Body of pancreas (tissue), 4 donors: ENCODE data around the gene FCN3. TPM values are rescaled to one million over a fixed set of nuclear protein-coding genes. Genes with fewer than 3 reads are reported as not detected.

ENCODE experiments used
- ATAC-seq: fragments of 150-250 bp; one replicate; pipeline ENCODE4 v1.9.1; 2016
- DNase-seq, 4 donors: peaks; one replicate each; pipeline ENCODE4 v3.0.0-alpha.2; 2019
- H3K27ac ChIP-seq, 4 donors: fragments of 200-600 bp; sonication (generic); 1 replicate in 3 of 4; 2 replicates in 1 of 4; pipeline versions ENCODE4 v1.5.1 to v1.6.1; 2016 to 2019; ENCODE audit warnings: mild to moderate bottlenecking in 1 of 4, mixed read lengths in 1 of 4, moderate library complexity in 1 of 4
- H3K27me3 ChIP-seq, 2 donors: fragments of 200-600 bp; sonication (generic); one replicate each; pipeline ENCODE4 v1.6.0; 2016; ENCODE audit warnings: mild to moderate bottlenecking in 1 of 2
- H3K36me3 ChIP-seq, 2 donors: fragments of 200-600 bp; sonication (generic); replicated peaks in 1 of 2; 2 replicates each; pipeline ENCODE4 v1.5.1; 2016; ENCODE audit warnings: low read depth in 2 of 2; ENCODE audit not compliant: insufficient read depth in 1 of 2
- H3K4me1 ChIP-seq: fragments of 200-600 bp; sonication (generic); one replicate; pipeline ENCODE4 v1.6.0; 2016
- H3K4me3 ChIP-seq, 2 donors: fragments of 200-600 bp; sonication (generic); 1 replicate in 1 of 2; 2 replicates in 1 of 2; pipeline ENCODE4 v1.5.1; 2016 to 2019
- H3K9me3 ChIP-seq, 3 donors: fragments of 200-600 bp; sonication (generic); 1 replicate in 2 of 3; 2 replicates in 1 of 3; pipeline ENCODE4 v1.5.1; 2016
- POLR2A ChIP-seq, 3 donors: fragments of 450-650 bp; IDR thresholded peaks; one replicate each; pipeline ENCODE4 v1.6.1; 2016; ENCODE audit warnings: antibody characterized with exemption in 3 of 3, mild to moderate bottlenecking in 2 of 3
- WGBS, 2 donors: methylation state at CpG; one replicate each; pipeline ENCODE4 v1.1.5; 2017; 5-methylcytosine and 5-hydroxymethylcytosine counted together
- intact Hi-C: fragments of 100-400 bp; cut with DNase I; formaldehyde crosslinking; loops from one replicate; pipeline ENCODE4 v1.15.1; 2023
- total RNA-seq, 2 donors: library from RNA; depleted of rRNA; stranded (reverse); fragments of >200 nt; gene quantifications; one replicate each; pipeline ENCODE4 v1.1.0, GENCODE V29; 2016
- TF ChIP-seq, protein P1 (sequence below), 7 experiments: fragments of 450-650 bp in 4 of 7; fragments of 200-600 bp in 3 of 7; sonication (generic) in 3 of 7; IDR thresholded peaks; one replicate each; pipeline ENCODE4 v1.5.1; 2016 to 2019; ENCODE audit warnings: antibody characterized with exemption in 7 of 7

The FCN3 gene
- total RNA-seq, 2 donors from 2014 or later: 1.3 to 1.6 TPM

DNA sequence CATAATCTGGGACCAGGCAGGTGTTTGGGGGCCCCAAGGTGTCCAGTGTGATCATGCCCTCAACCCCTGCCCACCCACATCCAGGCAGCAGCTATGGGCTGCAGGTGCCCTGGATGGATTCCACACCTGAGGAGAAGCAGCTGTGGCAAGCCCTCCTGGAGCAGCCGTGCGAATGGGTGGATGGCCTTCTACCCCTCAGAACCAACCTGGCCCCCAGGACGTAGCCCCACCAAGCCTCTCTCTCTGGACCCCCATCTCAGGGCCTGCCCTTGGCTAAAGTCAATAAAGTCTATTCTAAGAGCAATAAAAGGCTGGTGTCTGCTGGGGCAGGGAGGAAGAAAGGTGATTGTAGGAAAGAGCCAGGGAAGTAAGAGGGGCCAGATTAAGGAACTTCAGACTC is 21.0 kb downstream of the FCN3 start:
- Histone ChIP-seq H3K27me3 (no peaks in the 10 kb centered on the region), H3K9me3 (no peaks in the 10 kb centered on the region), H3K36me3 (no peaks in the 10 kb centered on the region), H3K27ac (no peak overlapping the region), H3K4me3 (no peak overlapping the region), H3K4me1 (peaks cover 41% of the 10 kb centered on the region)
- ATAC-seq (no peak), DNase-seq (no peak)
- intact Hi-C loops: no loop called here
- TF ChIP-seq, protein P1, sequence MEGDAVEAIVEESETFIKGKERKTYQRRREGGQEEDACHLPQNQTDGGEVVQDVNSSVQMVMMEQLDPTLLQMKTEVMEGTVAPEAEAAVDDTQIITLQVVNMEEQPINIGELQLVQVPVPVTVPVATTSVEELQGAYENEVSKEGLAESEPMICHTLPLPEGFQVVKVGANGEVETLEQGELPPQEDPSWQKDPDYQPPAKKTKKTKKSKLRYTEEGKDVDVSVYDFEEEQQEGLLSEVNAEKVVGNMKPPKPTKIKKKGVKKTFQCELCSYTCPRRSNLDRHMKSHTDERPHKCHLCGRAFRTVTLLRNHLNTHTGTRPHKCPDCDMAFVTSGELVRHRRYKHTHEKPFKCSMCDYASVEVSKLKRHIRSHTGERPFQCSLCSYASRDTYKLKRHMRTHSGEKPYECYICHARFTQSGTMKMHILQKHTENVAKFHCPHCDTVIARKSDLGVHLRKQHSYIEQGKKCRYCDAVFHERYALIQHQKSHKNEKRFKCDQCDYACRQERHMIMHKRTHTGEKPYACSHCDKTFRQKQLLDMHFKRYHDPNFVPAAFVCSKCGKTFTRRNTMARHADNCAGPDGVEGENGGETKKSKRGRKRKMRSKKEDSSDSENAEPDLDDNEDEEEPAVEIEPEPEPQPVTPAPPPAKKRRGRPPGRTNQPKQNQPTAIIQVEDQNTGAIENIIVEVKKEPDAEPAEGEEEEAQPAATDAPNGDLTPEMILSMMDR (IDR thresholded peaks at IDR 0.05): no peak
- no peak for TF ChIP-seq POLR2A (IDR thresholded peaks at IDR 0.05)
- WGBS, 2 donors: 86 to 92% methylated on average over 3 of the region's 3 CpGs

DNA sequence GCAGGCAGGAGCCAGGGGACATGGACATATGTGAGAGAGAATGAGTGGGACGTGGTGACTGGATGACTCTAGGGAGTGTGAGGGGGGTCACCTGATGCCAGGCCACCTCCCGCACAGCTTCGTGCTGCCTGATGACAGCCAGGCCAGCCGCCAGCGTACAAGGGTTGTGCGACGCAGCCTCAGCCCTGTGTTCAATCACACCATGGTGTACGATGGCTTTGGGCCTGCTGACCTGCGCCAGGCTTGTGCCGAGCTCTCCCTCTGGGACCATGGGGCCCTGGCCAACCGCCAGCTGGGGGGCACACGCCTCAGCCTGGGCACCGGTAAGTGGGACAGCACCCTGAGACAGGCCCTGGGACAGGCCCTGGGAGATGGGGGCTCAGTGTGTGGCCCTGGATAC is 21.5 kb downstream of the FCN3 start:
- H3K9me3 ChIP-seq: no peaks in the 10 kb centered on the region
- no peak overlapping the region for H3K4me3 ChIP-seq
- no peak overlapping the region for H3K27ac ChIP-seq
- intact Hi-C loops: no loop called here
- no peak for ATAC-seq
- no peak for TF ChIP-seq POLR2A (IDR thresholded peaks at IDR 0.05)
- TF ChIP-seq, protein P1 (IDR thresholded peaks at IDR 0.05): no peak
- H3K27me3 ChIP-seq: no peaks in the 10 kb centered on the region
- no peaks in the 10 kb centered on the region for H3K36me3 ChIP-seq
- H3K4me1 ChIP-seq: peaks cover 41% of the 10 kb centered on the region
- DNase-seq: no peak
- WGBS, 2 donors: 85 to 97% methylated on average over 5 to 13 of the region's 13 CpGs

DNA sequence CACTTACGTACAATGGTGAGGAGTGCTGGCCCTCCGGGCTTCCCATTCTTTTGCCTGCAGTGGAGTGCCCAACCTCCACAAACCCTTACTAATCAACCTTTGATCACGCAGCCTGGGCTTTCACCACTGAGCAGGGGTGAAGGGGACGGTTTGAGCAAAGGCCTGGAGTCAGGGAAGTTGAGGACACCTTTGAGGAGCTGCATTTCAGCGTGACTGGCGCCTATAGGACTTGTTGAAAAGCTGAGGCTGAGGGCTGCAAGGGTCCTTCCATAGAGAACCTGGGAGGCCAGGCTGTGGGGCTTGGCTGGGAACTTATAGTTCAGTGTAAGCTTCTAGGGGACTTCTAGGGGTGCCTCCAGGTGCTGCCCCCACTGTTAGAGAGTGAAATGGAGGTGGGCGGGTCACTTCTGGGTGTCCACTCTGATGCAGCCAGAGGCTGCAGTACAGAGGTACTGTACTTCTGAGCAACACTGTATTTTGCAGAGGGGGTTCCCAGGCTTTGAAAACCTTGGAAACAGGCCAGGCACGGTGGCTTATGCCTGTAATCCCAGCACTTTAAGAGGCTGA is 23.0 kb downstream of the FCN3 start:
- ATAC-seq: no peak
- Histone ChIP-seq H3K4me3 (no peak overlapping the region), H3K27me3 (no peaks in the 10 kb centered on the region), H3K4me1 (peaks cover 27% of the 10 kb centered on the region), H3K27ac (no peak overlapping the region), H3K9me3 (no peaks in the 10 kb centered on the region), H3K36me3 (no peaks in the 10 kb centered on the region)
- no peak for DNase-seq
- WGBS, 2 donors: 46 to 64% methylated on average over 4 to 8 of the region's 8 CpGs
- intact Hi-C loops: no loop called here
- TF ChIP-seq, protein P1 (IDR thresholded peaks at IDR 0.05): no peak
- no peak for TF ChIP-seq POLR2A (IDR thresholded peaks at IDR 0.05)

GRCh38 chr1:27350663-27351540 is 23.7 kb downstream of the FCN3 start:
- DNase-seq (no peak), ATAC-seq (no peak)
- H3K4me1 ChIP-seq: peaks cover 27% of the 10 kb centered on the region
- no peak overlapping the region for H3K4me3 ChIP-seq
- WGBS, 2 donors: 58 to 73% methylated on average over 23 to 57 of the region's 62 CpGs
- no peaks in the 10 kb centered on the region for H3K9me3 ChIP-seq
- TF ChIP-seq, protein P1 (IDR thresholded peaks at IDR 0.05): no peak
- no peak for TF ChIP-seq POLR2A (IDR thresholded peaks at IDR 0.05)
- intact Hi-C loops: no loop called here
- H3K27ac ChIP-seq: no peak overlapping the region
- no peaks in the 10 kb centered on the region for H3K36me3 ChIP-seq
- no peaks in the 10 kb centered on the region for H3K27me3 ChIP-seq
